ENCODE results near the gene ARL4A. TPM values are rescaled to one million over a fixed set of nuclear protein-coding genes. Genes with fewer than 3 reads are reported as not detected.

The ARL4A gene
- polyA plus RNA-seq, 1 donor (not counting 4 experiments of a cell fraction or from before 2014, with no cell fraction given), result 17.1 TPM

- no peaks in the 10 kb centered on the region for H3K79me2 ChIP-seq (ENCODE audit: control insufficient read depth, insufficient read depth, low read length)
- no peaks in the 10 kb centered on the region for H3K27me3 ChIP-seq (ENCODE audit: control insufficient read depth, extremely low read depth, insufficient read depth, low read length)
- no peak overlapping the region for H2AFZ ChIP-seq (ENCODE audit: control insufficient read depth, low read length)
- no peak overlapping the region for H3K9ac ChIP-seq (ENCODE audit: control insufficient read depth, extremely low read depth, insufficient read depth, low read length)
- FAIRE-seq, result no peak
- no peaks in the 10 kb centered on the region for H3K9me1 ChIP-seq (ENCODE audit: control insufficient read depth, extremely low read depth, insufficient read depth, low read length)
- no peaks in the 10 kb centered on the region for H3K36me3 ChIP-seq (ENCODE audit: control insufficient read depth in 2 of 2, extremely low read depth in 1 of 2, insufficient read depth in 2 of 2, low read length in 2 of 2)
- dilution Hi-C loops (cut with MboI; ENCODE audit: extremely low pct_ligation_motif_present, low sequenced_read_pairs), result no loop called here
- H3K4me2 ChIP-seq (ENCODE audit: control insufficient read depth, extremely low read depth, insufficient read depth, low read depth, low read length), result no peak overlapping the region
- no peak overlapping the region for H3K27ac ChIP-seq (ENCODE audit: control insufficient read depth, insufficient read depth, low read length)
- DNase-seq (ENCODE audit: low read depth, low spot score), result no peak
- no peak overlapping the region for H3K4me3 ChIP-seq (ENCODE audit: control insufficient read depth in 2 of 3, extremely low read depth in 1 of 3, insufficient read depth in 2 of 3, low read depth in 1 of 3, low read length in 3 of 3)
- TF ChIP-seq EZH2 (IDR thresholded peaks at IDR 0.05; ENCODE audit: low read length) (no peak), CTCF (optimal IDR thresholded peaks at IDR 0.05 in 1 of 3, IDR thresholded peaks at IDR 0.05 in 1 of 3, conservative IDR thresholded peaks at IDR 0.05 in 1 of 3; ENCODE audit: extremely low read depth in 1 of 3, insufficient read depth in 2 of 3, low read length in 3 of 3) (no peak)
- no peaks in the 10 kb centered on the region for H4K20me1 ChIP-seq (ENCODE audit: control insufficient read depth, extremely low read depth, insufficient read depth, low read length)
- no peaks in the 10 kb centered on the region for H3K9me3 ChIP-seq (ENCODE audit: control insufficient read depth, low read depth, low read length)
- H3K4me1 ChIP-seq (ENCODE audit: control insufficient read depth, extremely low read depth, insufficient read depth, low read length), result no peaks in the 10 kb centered on the region
Observed at GRCh38 chr7:12737836-12738235, 50.4 kb downstream of the ARL4A start.

- no peak for FAIRE-seq
- Histone ChIP-seq H3K4me1 (ENCODE audit: control insufficient read depth, extremely low read depth, insufficient read depth, low read length) (no peaks in the 10 kb centered on the region), H3K9me3 (ENCODE audit: control insufficient read depth, low read depth, low read length) (no peaks in the 10 kb centered on the region), H4K20me1 (ENCODE audit: control insufficient read depth, extremely low read depth, insufficient read depth, low read length) (no peaks in the 10 kb centered on the region), H2AFZ (ENCODE audit: control insufficient read depth, low read length) (no peak overlapping the region), H3K79me2 (ENCODE audit: control insufficient read depth, insufficient read depth, low read length) (no peaks in the 10 kb centered on the region), H3K27me3 (ENCODE audit: control insufficient read depth, extremely low read depth, insufficient read depth, low read length) (no peaks in the 10 kb centered on the region), H3K9ac (ENCODE audit: control insufficient read depth, extremely low read depth, insufficient read depth, low read length) (no peak overlapping the region), H3K36me3 (ENCODE audit: control insufficient read depth in 2 of 2, extremely low read depth in 1 of 2, insufficient read depth in 2 of 2, low read length in 2 of 2) (no peaks in the 10 kb centered on the region), H3K4me2 (ENCODE audit: control insufficient read depth, extremely low read depth, insufficient read depth, low read depth, low read length) (no peak overlapping the region), H3K4me3 (ENCODE audit: control insufficient read depth in 2 of 3, extremely low read depth in 1 of 3, insufficient read depth in 2 of 3, low read depth in 1 of 3, low read length in 3 of 3) (no peak overlapping the region), H3K9me1 (ENCODE audit: control insufficient read depth, extremely low read depth, insufficient read depth, low read length) (no peaks in the 10 kb centered on the region), H3K27ac (ENCODE audit: control insufficient read depth, insufficient read depth, low read length) (no peak overlapping the region)
- DNase-seq (ENCODE audit: low read depth, low spot score), result no peak
- dilution Hi-C loops (cut with MboI; ENCODE audit: extremely low pct_ligation_motif_present, low sequenced_read_pairs), result no loop called here
- TF ChIP-seq CTCF (optimal IDR thresholded peaks at IDR 0.05 in 1 of 3, IDR thresholded peaks at IDR 0.05 in 1 of 3, conservative IDR thresholded peaks at IDR 0.05 in 1 of 3; ENCODE audit: extremely low read depth in 1 of 3, insufficient read depth in 2 of 3, low read length in 3 of 3) (no peak), EZH2 (IDR thresholded peaks at IDR 0.05; ENCODE audit: low read length) (no peak)
Observed at GRCh38 chr7:12738665-12739064, 51.2 kb downstream of the ARL4A start.

Small RNA genes within 50 kb of the gene (small RNA-seq; reads per million reads assigned to genes)
- gene RF00264 (ENCODE audit: insufficient read length in 3 of 3, low read depth in 3 of 3, low replicate concordance in 1 of 3), result 0 reads per million in 3 experiments

Other genes with a start within 250 kb of the ARL4A start
- 0.05 TPM in 1 of 3 replicates, not detected in the others for gene SCIN, start 116.9 kb upstream of the ARL4A start, polyA plus RNA-seq

Measured in keratinocyte (primary cell).